Epithelial cell of esophagus (primary cell): ENCODE measurements around the gene SNTN.
"Not testable (repeated sequence)": the region's sequence is repeated elsewhere in the genome, so short reads cannot be mapped to it uniquely, and the experiment has no call there.

Source experiments
- DNase-seq: peaks from one replicate; pipeline ENCODE4 v3.0.0; 2010; ENCODE audit warnings: low read depth
- H3K4me3 ChIP-seq: 2 replicates; pipeline ENCODE4 v1.5.1; 2011; ENCODE audit warnings: mild to moderate bottlenecking, low read length, control low read depth
- TF ChIP-seq, protein P1 (sequence below): IDR thresholded peaks from 2 replicates; pipeline ENCODE4 v1.5.1; 2011; ENCODE audit warnings: low read depth, mild to moderate bottlenecking, low read length, control low read depth, inconsistent platforms; ENCODE audit not compliant: insufficient read depth; ENCODE audit errors: missing control alignments

Gene SNTN

GRCh38 chr3:63624941-63625560, 27.4 kb upstream of the SNTN start:
- DNase-seq = peak; percentile 89
- no peak overlapping the region for H3K4me3 ChIP-seq
- TF ChIP-seq, protein P1, sequence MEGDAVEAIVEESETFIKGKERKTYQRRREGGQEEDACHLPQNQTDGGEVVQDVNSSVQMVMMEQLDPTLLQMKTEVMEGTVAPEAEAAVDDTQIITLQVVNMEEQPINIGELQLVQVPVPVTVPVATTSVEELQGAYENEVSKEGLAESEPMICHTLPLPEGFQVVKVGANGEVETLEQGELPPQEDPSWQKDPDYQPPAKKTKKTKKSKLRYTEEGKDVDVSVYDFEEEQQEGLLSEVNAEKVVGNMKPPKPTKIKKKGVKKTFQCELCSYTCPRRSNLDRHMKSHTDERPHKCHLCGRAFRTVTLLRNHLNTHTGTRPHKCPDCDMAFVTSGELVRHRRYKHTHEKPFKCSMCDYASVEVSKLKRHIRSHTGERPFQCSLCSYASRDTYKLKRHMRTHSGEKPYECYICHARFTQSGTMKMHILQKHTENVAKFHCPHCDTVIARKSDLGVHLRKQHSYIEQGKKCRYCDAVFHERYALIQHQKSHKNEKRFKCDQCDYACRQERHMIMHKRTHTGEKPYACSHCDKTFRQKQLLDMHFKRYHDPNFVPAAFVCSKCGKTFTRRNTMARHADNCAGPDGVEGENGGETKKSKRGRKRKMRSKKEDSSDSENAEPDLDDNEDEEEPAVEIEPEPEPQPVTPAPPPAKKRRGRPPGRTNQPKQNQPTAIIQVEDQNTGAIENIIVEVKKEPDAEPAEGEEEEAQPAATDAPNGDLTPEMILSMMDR = no peak

DNA sequence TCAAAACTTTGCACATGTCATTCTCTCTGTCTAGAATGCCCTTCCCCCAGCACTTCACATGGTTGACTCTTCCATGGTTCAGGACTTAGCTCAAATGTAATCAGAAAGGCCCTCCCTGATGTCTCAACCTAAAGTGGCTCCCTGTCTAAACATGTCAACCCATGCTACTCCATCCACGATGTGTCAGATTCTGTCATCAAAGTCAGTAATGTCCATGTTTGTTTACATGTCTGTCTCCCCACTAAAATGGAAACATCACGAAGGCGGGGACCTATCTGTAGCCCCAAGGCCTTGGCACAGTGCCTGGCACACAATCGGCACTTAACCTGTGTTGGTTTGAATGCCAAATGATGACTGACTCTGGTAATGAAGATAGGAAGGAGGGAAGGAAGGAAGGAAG, 20.8 kb upstream of the SNTN start:
- H3K4me3 ChIP-seq = no peak overlapping the region
- TF ChIP-seq, protein P1 = no peak
- DNase-seq = peak; percentile 92

- H3K4me3 ChIP-seq = no peak overlapping the region
- TF ChIP-seq, protein P1 = no peak
These were observed 17.3 kb upstream of the SNTN start for GRCh38 chr3:63635186-63635585.

GRCh38 chr3:63639806-63640205, 12.7 kb upstream of the SNTN start:
- H3K4me3 ChIP-seq = no peak overlapping the region
- DNase-seq = no peak
- TF ChIP-seq, protein P1 = no peak

More at GRCh38 chr3:63635186-63635585, 17.3 kb upstream of the SNTN start:
- no peak for DNase-seq

DNA sequence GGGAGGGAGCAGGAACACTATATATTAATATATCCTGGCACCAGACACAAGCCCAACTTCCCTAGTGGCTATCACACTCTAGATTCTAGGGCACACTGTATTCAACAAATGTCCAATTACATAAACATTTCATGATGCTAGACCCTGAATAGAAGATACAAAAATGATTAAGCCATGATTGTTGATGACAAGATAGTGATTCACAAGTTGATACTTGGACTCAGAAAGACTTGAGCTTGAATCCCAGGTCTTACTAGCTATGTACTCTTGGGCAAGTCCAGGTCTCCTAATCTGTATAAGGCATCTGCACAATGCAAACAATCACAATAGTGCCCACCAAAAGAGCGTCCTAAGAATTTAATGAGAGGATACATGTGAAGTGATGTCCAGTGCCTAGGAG, 10.0 kb upstream of the SNTN start:
- DNase-seq = peak; percentile 15
- H3K4me3 ChIP-seq = no peak overlapping the region
- TF ChIP-seq, protein P1 = no peak

GRCh38 chr3:63644212-63644797, 8.2 kb upstream of the SNTN start:
- H3K4me3 ChIP-seq = no peak overlapping the region
- TF ChIP-seq, protein P1 = no peak
- no peak for DNase-seq

GRCh38 chr3:63644928-63645781, 7.3 kb upstream of the SNTN start:
- not testable (repeated sequence) for DNase-seq, H3K4me3 ChIP-seq
